Fibroblast of mammary gland (primary cell): ENCODE results near the gene TTC3.
A peak's percentile ranks its signal among the peaks of the same experiment; 100 is the strongest.

Experiments used
- DNase-seq: peaks from one replicate; pipeline ENCODE4 v3.0.0-alpha.2; 2010; ENCODE audit warnings: low read depth
- H3K4me3 ChIP-seq: 2 replicates; pipeline ENCODE4 v1.5.1; 2011; ENCODE audit warnings: low read depth, mild to moderate bottlenecking, low read length, moderate library complexity; ENCODE audit not compliant: control insufficient read depth
- TF ChIP-seq, protein P1 (sequence below): conservative IDR thresholded peaks from 2 replicates; pipeline ENCODE4 v1.5.1; 2011; ENCODE audit warnings: low read depth, low read length, inconsistent platforms; ENCODE audit not compliant: control insufficient read depth, insufficient read depth

TTC3 gene

DNA sequence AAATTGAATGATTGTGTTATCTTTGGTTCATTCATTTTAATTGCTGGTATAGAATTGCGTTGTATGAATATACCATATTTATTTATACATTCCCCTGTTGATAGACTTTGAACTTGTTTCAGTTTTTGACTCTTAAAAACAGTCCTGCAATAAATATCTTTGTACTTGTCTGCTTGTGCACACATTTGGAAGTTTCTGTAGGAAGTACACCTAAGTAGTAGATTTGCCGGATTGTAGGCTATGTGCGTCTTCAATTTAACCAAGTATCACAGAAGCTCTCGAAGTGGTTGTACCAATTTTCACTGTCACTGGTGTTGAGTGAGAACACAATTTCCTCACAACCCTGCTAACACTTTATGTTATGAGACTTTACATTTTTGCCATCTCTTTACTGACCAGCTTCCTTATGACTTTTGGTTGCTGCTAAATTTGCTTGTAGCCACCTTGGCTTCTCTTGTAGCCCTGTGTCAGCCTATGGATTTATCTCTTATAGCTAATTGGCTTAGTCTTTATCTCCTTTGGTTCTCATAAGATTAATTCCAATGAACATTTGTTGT, 2.2 kb downstream of the TTC3 start:
- DNase-seq, result no peak
- H3K4me3 ChIP-seq, result no peak overlapping the region
- TF ChIP-seq, protein P1, sequence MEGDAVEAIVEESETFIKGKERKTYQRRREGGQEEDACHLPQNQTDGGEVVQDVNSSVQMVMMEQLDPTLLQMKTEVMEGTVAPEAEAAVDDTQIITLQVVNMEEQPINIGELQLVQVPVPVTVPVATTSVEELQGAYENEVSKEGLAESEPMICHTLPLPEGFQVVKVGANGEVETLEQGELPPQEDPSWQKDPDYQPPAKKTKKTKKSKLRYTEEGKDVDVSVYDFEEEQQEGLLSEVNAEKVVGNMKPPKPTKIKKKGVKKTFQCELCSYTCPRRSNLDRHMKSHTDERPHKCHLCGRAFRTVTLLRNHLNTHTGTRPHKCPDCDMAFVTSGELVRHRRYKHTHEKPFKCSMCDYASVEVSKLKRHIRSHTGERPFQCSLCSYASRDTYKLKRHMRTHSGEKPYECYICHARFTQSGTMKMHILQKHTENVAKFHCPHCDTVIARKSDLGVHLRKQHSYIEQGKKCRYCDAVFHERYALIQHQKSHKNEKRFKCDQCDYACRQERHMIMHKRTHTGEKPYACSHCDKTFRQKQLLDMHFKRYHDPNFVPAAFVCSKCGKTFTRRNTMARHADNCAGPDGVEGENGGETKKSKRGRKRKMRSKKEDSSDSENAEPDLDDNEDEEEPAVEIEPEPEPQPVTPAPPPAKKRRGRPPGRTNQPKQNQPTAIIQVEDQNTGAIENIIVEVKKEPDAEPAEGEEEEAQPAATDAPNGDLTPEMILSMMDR, result no peak

DNA sequence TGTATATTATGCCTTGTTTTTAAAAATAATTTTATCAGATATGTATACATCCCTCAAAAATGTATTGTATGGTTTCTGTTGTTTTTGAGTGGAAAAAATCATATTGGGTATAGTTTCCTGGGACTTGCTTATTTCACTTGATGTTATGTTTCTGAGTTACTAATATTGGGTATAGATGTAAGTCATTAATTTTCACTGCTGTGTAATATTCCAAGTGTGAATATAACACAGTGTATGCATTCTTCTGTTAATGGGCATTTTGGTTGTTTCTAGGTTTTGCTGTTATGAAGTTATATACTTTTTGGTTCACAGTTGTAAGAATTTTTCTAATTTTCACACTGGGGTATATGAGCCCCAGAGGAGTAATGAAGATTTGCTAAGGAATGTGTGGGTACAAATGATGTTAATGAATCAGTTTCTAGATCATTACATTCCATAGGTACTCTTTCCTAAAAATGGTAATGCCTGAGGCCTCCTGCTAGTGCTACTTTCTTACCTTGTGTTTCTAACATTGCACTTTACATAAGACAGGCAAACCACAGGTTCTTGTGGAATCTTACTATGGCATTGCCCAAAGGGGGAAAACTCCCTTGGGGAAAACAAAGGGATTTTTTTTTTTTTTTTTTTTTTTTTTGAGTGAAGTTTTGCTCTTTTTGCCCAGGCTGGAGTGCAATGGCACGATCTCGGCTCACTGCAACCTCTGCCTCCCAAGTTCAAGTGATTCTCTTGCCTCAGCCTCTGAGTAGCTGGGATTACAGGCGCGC, 3.2 kb downstream of the TTC3 start:
- DNase-seq, result no peak
- TF ChIP-seq, protein P1, result no peak
- H3K4me3 ChIP-seq, result no peak overlapping the region

DNA sequence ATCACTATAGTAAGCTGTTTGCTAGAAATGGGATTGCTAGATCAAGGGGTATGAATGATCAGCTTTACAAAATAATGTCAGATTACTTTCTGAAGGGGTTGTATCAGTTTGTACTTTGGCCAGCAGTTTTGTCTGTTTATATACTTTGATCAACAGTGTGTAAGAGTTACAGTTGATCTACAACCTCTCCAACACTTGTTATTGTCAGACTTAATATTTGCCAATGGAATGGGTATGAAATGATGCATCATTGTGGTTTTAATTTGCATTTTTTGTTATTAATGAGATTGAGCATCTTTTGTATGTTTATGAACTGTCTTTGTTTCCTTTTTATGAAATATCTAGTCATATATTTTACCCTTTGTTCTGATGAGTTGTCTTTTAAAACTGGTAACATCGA, 4.3 kb downstream of the TTC3 start:
- no peak for DNase-seq
- H3K4me3 ChIP-seq, result no peak overlapping the region
- TF ChIP-seq, protein P1, result no peak

DNA sequence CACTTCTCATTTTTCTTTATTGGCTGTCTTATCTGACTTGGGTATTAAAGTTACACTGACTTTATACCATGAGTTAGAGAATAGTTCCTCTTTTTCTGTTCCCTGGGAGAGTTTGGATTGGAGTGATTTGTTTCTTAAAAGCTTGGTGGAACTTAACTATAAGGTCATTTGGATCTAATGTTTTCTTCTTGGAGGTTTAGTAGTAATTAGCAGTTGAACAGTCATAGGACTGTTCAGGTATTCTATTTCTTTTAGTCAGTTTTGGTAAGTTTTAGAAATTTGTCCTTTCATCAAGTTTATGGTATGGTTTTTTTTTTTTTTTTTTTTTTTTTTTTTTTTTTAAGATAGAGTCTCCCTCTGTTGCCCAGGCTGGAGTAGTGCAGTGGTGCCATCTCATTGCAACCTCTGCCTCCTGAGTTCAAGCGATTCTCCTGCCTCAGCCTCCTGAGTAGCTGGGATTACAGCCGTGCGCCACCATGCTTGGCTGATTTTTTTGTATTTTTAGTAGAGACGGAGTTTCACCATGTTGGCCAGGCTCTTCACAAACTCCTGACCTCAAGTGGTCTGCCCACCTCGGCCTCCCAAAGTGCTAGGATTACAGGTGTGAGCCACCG, 6.3 kb downstream of the TTC3 start:
- no peak overlapping the region for H3K4me3 ChIP-seq
- DNase-seq, result no peak
- TF ChIP-seq, protein P1, result peak; percentile 34

DNA sequence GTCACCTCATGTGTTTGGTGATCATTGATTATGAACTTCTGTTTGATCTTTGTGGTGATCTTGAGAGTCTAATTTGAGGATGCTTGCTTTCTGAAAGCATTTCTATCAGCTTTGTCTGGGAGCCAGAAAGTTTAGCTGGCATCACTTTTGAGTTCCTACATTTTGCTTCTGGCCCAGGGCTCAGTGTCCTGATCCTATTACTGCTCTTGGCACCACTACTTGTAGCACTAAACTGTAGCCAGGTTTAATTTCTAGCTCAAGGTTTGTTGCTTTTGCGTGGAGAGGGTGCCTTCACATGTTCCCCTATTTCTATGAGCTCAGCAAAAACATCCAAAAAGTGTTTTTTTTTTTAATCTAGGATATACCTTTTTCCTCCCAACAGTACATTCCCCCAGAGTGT, 9.3 kb downstream of the TTC3 start:
- no peak for DNase-seq
- TF ChIP-seq, protein P1, result no peak
- H3K4me3 ChIP-seq, result no peak overlapping the region

DNA sequence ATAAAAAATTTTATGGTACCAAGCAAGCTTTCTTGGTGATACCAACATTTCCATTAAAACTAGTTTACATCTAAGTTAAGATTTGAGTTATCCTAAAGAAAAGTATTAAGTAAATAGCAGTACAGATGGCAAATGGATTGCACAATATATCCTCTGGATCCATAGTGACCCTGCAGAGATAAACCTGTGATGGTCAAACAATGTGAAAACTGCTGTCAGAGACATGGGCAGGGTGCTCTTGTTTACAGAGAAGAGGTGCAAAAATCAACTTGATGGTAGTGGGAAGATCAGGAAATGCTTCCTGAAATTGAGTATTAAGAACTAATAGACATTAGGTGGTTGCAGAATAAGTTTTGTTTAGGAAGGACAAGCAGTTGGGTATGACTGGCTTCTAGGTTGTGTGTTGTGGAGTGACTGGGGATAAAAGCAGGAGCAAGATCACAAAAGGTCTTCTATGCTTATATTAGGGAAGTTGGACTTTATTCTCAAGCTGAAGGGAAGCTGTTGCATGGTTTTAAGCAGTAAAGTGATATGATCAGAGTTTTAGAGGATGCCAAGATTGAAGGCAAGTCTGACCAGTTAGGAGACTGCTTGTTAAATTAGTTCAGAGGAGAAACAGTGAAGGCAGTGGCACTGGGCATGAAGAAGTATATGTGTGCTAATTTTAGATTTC, 9.9 kb downstream of the TTC3 start:
- TF ChIP-seq, protein P1, result no peak
- H3K4me3 ChIP-seq, result no peak overlapping the region
- DNase-seq, result no peak
